DND-41 (cell line): ENCODE data around the gene FBLN1.

Experiments
- ATAC-seq: fragments of 200-7000 bp; cut with Tn5 transposase; 3 replicates; pipeline ENCODE4 v1.9.1; 2021; ENCODE audit warnings: low read depth; ENCODE audit not compliant: insufficient read depth
- DNase-seq: peaks from one replicate; pipeline ENCODE4 v3.0.0-alpha.2; 2020
- H2AFZ ChIP-seq: 2 replicates; pipeline ENCODE4 v1.6.0; 2012; ENCODE audit warnings: low read depth, low read length
- H3K27ac ChIP-seq: 2 replicates; pipeline ENCODE4 v1.5.1; 2012; ENCODE audit warnings: low read length, inconsistent platforms
- H3K27me3 ChIP-seq: fragments of 200-600 bp; sonication (generic); 2 replicates; pipeline ENCODE4 v1.6.0; 2012; ENCODE audit warnings: low read length, mild to moderate bottlenecking, inconsistent platforms; ENCODE audit not compliant: insufficient read depth, poor library complexity
- H3K36me3 ChIP-seq: 2 replicates; pipeline ENCODE4 v1.5.1; 2012; ENCODE audit warnings: low read length, inconsistent platforms; ENCODE audit not compliant: insufficient read depth
- H3K4me1 ChIP-seq: 2 replicates; pipeline ENCODE4 v1.5.1; 2012; ENCODE audit warnings: mild to moderate bottlenecking, low read length; ENCODE audit not compliant: insufficient read depth
- H3K4me2 ChIP-seq: 2 replicates; pipeline ENCODE4 v1.6.0; 2012; ENCODE audit warnings: mild to moderate bottlenecking, moderate library complexity, low read length, inconsistent platforms; ENCODE audit not compliant: insufficient read depth
- H3K4me3 ChIP-seq, 2 experiments: fragments of 200-600 bp in 1 of 2; shearing (Covaris generic) in 1 of 2; 2 replicates each; pipeline ENCODE4 v1.5.1; 2012 to 2016; ENCODE audit warnings: inconsistent platforms in 2 of 2, low read length in 2 of 2, mild to moderate bottlenecking in 2 of 2, low read depth in 1 of 2, moderate library complexity in 1 of 2
- H3K79me2 ChIP-seq: 2 replicates; pipeline ENCODE4 v1.6.0; 2012; ENCODE audit warnings: low read length, inconsistent platforms; ENCODE audit not compliant: insufficient read depth
- H3K9ac ChIP-seq: 2 replicates; pipeline ENCODE4 v1.6.0; 2012; ENCODE audit warnings: low read depth, mild to moderate bottlenecking, inconsistent platforms, low read length, moderate library complexity
- H3K9me3 ChIP-seq: 2 replicates; pipeline ENCODE4 v1.5.1; 2012; ENCODE audit warnings: low read length, moderate library complexity, mild to moderate bottlenecking, inconsistent platforms; ENCODE audit not compliant: insufficient read depth, severe bottlenecking
- H4K20me1 ChIP-seq: 2 replicates; pipeline ENCODE4 v1.6.0; 2012; ENCODE audit warnings: low read length; ENCODE audit not compliant: insufficient read depth
- CTCF ChIP-seq: IDR thresholded peaks from 2 replicates; pipeline ENCODE4 v1.5.1; 2012; ENCODE audit warnings: borderline replicate concordance, low read length, moderate library complexity, mild to moderate bottlenecking; ENCODE audit not compliant: poor library complexity, severe bottlenecking; ENCODE audit errors: extremely low read depth
- EZH2 ChIP-seq: IDR thresholded peaks from 3 replicates; pipeline ENCODE4 v1.6.1; 2012; ENCODE audit warnings: borderline replicate concordance, low read depth, mild to moderate bottlenecking, moderate library complexity, low read length, inconsistent platforms; ENCODE audit not compliant: severe bottlenecking

Gene FBLN1

DNA sequence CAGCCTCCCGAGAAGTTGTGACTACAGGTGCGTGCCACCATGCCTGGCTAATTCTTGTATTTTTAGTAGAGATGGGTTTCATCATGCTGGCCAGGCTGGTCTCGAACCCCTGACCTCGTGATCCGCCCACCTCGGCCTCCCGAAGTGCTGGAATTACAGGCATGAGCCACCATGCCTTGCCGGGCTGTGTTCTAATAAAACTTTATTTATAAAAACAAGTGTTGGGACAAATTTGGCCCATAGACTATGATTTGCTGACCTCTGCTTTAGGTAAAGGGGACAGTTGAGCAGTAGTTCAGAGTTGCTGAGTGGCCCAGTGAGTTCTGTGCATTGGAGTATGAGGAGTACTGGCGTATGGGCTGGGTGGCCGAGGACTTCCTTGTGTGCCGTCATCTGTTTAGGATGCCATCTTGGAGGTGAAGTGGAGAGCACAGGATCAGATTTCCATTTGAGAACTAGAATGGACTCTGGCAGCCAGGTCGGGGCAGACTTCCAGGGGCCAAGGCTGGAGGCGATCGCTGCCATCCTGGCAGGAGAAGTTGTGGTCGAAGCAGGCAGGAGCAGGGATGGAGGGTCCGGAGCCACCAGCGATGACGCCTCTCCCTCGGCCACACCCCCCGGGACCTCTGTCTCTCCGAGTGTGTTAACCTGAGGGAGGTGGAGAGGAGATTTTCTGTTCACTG lies 43.8 kb downstream of the FBLN1 start:
- no peaks in the 10 kb centered on the region for H3K36me3 ChIP-seq
- DNase-seq: no peak

DNA sequence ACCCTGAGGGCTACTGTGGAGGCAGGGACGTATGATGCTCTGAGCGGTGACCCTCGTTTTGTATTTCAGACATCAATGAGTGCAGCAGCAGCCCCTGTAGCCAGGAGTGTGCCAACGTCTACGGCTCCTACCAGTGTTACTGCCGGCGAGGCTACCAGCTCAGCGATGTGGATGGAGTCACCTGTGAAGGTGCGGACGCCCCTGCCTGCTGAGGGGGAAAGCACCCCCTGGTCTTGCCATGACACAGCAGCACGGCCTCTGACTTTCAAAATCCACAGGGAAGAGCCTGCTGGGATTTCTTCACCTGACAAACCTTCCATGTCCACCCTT lies 44.3 kb downstream of the FBLN1 start:
- no peak overlapping the region for H3K4me3 ChIP-seq
- H4K20me1 ChIP-seq: peaks cover 3% of the 10 kb centered on the region; the same call in 1 of the 2 replicates
- DNase-seq (no peak), ATAC-seq (no peak)
- H3K79me2 ChIP-seq: no peaks in the 10 kb centered on the region
- TF ChIP-seq CTCF (no peak), EZH2 (no peak)
- no peak overlapping the region for H3K9ac ChIP-seq
- no peak overlapping the region for H2AFZ ChIP-seq
- no peaks in the 10 kb centered on the region for H3K36me3 ChIP-seq
- no peaks in the 10 kb centered on the region for H3K9me3 ChIP-seq
- H3K27me3 ChIP-seq: peaks cover 7% of the 10 kb centered on the region
- H3K4me1 ChIP-seq: no peaks in the 10 kb centered on the region
- no peak overlapping the region for H3K27ac ChIP-seq
- no peak overlapping the region for H3K4me2 ChIP-seq

More for the DNA sequence above, 43.8 kb downstream of the FBLN1 start:
- no peak overlapping the region for H3K27ac ChIP-seq
- peaks cover 8% of the 10 kb centered on the region for H3K27me3 ChIP-seq
- no peak overlapping the region for H3K4me2 ChIP-seq
- H3K4me3 ChIP-seq: no peak overlapping the region
- TF ChIP-seq CTCF (no peak), EZH2 (no peak)
- H3K9me3 ChIP-seq: no peaks in the 10 kb centered on the region
- ATAC-seq: no peak
- no peak overlapping the region for H3K9ac ChIP-seq
- no peaks in the 10 kb centered on the region for H3K4me1 ChIP-seq
- H4K20me1 ChIP-seq: peaks cover 3% of the 10 kb centered on the region; the same call in 1 of the 2 replicates
- no peak overlapping the region for H2AFZ ChIP-seq
- H3K79me2 ChIP-seq: no peaks in the 10 kb centered on the region

DNA sequence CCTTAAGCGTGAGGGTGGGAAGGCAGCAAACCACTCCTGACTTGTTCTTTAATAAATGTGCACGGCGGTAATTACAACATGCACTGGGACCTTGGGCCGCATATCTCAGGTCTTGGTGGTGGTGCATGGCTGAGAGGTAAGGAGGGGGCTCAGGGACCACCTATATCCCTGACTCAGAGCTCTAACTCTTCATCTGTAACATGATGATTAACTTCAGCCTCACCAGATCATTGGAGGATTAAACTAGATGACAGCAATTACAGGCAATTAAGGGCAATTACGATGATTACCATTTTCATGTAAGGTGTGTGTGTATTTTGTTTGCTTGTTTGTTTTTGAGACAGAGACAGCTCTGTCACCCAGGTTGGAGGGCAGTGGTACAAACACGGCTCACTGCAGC lies 45.0 kb downstream of the FBLN1 start:
- no peak overlapping the region for H3K4me3 ChIP-seq
- H3K4me1 ChIP-seq: no peaks in the 10 kb centered on the region
- H3K4me2 ChIP-seq: no peak overlapping the region
- peaks cover 7% of the 10 kb centered on the region for H3K27me3 ChIP-seq
- DNase-seq (no peak), ATAC-seq (no peak)
- H2AFZ ChIP-seq: no peak overlapping the region
- H3K79me2 ChIP-seq: no peaks in the 10 kb centered on the region
- no peaks in the 10 kb centered on the region for H3K9me3 ChIP-seq
- no peak overlapping the region for H3K9ac ChIP-seq
- H3K27ac ChIP-seq: no peak overlapping the region
- no peaks in the 10 kb centered on the region for H3K36me3 ChIP-seq
- no peak for TF ChIP-seq CTCF
- TF ChIP-seq EZH2: no peak
- peaks cover 3% of the 10 kb centered on the region for H4K20me1 ChIP-seq

DNA sequence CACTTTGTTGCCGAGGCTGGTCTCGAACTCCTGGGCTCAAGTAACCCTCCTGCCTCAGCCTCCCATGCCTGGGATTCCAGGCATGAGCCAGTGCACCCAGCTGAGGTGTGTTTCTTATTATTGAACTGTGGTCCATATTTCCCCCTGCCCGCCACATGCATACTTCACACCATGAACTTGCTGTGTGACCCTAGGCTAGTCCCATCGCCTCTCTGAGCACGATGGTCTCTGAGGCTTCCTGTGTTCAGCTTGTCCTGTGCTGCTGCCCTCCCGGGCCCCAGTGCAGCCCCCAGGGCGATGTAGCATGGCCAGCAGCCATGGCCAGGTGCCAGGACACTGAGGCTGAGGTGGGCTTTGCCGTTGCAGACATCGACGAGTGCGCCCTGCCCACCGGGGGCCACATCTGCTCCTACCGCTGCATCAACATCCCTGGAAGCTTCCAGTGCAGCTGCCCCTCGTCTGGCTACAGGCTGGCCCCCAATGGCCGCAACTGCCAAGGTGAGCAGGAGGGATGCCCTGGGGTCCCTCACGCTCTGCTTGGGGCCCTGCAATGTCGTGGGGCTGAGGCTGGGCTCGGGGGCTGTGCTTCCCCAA lies 45.7 kb downstream of the FBLN1 start:
- Histone ChIP-seq H3K4me3 (no peak overlapping the region), H3K27ac (no peak overlapping the region), H3K4me2 (no peak overlapping the region), H3K79me2 (no peaks in the 10 kb centered on the region), H3K36me3 (no peaks in the 10 kb centered on the region), H3K9me3 (no peaks in the 10 kb centered on the region), H4K20me1 (peaks cover 3% of the 10 kb centered on the region), H2AFZ (no peak overlapping the region), H3K27me3 (peaks cover 7% of the 10 kb centered on the region), H3K9ac (no peak overlapping the region), H3K4me1 (no peaks in the 10 kb centered on the region)
- TF ChIP-seq CTCF: no peak
- TF ChIP-seq EZH2: no peak
- no peak for DNase-seq
- ATAC-seq: no peak
